ENCODE data around the gene SPAG16.

SPAG16 gene

DNA sequence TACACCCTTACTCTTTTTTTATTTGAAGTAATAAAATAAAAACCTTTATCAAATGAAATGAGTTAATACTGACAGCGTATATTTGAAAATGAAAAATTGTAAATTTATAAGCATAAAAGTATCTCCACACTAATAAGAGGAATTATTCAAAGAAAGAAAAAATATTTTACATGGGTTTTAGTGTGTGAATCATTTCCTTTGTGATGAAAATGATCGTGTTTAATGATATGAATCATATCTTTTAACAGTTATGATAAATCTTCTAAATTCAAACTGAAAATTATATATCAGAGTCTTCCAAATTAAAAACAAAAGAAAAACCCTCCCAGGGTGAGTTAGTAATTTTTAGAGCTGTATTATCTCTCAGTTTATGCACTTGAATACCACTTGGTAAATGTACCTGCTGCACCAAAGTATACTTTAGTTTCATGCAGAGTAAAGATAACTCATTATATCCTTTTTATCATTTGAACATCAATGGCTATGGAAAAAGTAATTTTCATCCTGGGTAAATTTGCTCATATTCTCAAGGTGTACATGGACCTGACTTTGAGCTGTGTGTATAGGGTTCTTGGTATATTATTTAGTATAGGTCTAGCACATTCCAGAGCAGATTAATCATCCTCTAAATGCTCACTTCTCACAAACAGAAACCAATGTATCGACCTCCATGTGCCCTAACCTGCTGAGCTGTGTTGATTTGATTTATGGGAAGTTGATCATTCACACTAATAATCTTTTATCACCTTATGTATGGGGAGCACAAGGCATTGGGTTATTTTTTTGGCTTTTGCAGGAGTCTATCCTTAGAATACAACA, 1027.9 kb downstream of the SPAG16 start:
- H3K9me3 ChIP-seq (ENCODE audit: control insufficient read depth in 5 of 5, low read length in 5 of 5) = peaks cover 0 to 3% (median 0%) of the 10 kb centered on the region in 5 donors
- H3K9ac ChIP-seq (ENCODE audit: low read length in 5 of 5) = no peak overlapping the region
- H3K27me3 ChIP-seq (ENCODE audit: control insufficient read depth in 5 of 5, insufficient read depth in 4 of 5, low read length in 5 of 5) = no peaks in the 10 kb centered on the region
- no peaks in the 10 kb centered on the region for H3K36me3 ChIP-seq (ENCODE audit: control insufficient read depth in 5 of 5, insufficient read depth in 5 of 5, low read length in 5 of 5)
- no peak overlapping the region for H3K27ac ChIP-seq (ENCODE audit: low read depth, low read length)
- no peaks in the 10 kb centered on the region for H3K4me1 ChIP-seq (ENCODE audit: control insufficient read depth in 5 of 5, insufficient read depth in 5 of 5, low read length in 5 of 5)
- no peak overlapping the region for H3K4me3 ChIP-seq (ENCODE audit: low read depth in 1 of 5, low read length in 5 of 5)

DNA sequence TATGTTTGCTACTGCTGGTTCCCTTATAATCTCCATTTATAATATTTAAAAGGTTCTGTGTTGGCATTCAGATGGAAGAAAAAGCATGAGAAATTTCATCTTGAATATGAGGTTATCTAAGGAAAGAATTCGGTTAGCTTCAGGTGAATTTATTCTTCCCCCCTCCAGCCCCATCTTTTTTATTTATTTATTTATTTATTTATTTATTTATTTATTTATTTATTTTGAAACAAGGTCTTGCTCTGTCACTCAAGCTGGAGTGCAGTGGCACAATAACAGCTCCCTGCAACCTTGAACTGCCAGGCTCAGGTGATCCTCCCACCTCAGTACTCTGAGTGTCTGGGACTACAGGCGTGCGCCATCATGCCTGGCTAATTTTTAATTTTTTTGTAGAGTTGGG, 1031.1 kb downstream of the SPAG16 start:
- Histone ChIP-seq H3K4me1 (ENCODE audit: control insufficient read depth in 5 of 5, insufficient read depth in 5 of 5, low read length in 5 of 5) (no peaks in the 10 kb centered on the region), H3K36me3 (ENCODE audit: control insufficient read depth in 5 of 5, insufficient read depth in 5 of 5, low read length in 5 of 5) (no peaks in the 10 kb centered on the region), H3K27ac (ENCODE audit: low read depth, low read length) (no peak overlapping the region), H3K9ac (ENCODE audit: low read length in 5 of 5) (no peak overlapping the region), H3K27me3 (ENCODE audit: control insufficient read depth in 5 of 5, insufficient read depth in 4 of 5, low read length in 5 of 5) (no peaks in the 10 kb centered on the region), H3K9me3 (ENCODE audit: control insufficient read depth in 5 of 5, low read length in 5 of 5) (no peaks in the 10 kb centered on the region), H3K4me3 (ENCODE audit: low read depth in 1 of 5, low read length in 5 of 5) (no peak overlapping the region)

DNA sequence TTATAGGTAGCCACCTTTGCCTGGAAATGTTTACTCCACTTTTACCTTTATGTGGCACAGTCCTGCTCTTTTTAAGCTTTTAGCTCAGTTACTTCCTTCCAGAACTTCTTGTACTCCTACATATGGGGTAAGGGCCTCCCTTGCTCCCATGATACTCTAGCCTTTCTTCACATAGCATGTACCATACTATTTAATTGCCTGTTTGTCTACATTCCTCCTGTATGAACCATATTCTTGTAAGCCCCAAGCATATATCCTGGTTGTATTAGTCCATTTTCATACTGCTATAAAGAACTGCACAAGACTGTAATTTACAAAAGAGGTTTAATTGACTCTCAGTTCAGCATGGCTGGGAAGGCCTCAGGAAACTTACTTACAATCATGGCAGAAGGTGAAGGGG, 1035.9 kb downstream of the SPAG16 start:
- no peaks in the 10 kb centered on the region for H3K36me3 ChIP-seq (ENCODE audit: control insufficient read depth in 5 of 5, insufficient read depth in 5 of 5, low read length in 5 of 5)
- H3K9me3 ChIP-seq (ENCODE audit: control insufficient read depth in 5 of 5, low read length in 5 of 5) = no peaks in the 10 kb centered on the region
- no peak overlapping the region for H3K9ac ChIP-seq (ENCODE audit: low read length in 5 of 5)
- no peaks in the 10 kb centered on the region for H3K27me3 ChIP-seq (ENCODE audit: control insufficient read depth in 5 of 5, insufficient read depth in 4 of 5, low read length in 5 of 5)
- H3K27ac ChIP-seq (ENCODE audit: low read depth, low read length) = no peak overlapping the region
- H3K4me1 ChIP-seq (ENCODE audit: control insufficient read depth in 5 of 5, insufficient read depth in 5 of 5, low read length in 5 of 5) = no peaks in the 10 kb centered on the region
- H3K4me3 ChIP-seq (ENCODE audit: low read depth in 1 of 5, low read length in 5 of 5) = no peak overlapping the region

GRCh38 chr2:214322662-214323061, 1038.4 kb downstream of the SPAG16 start:
- Histone ChIP-seq H3K27me3 (ENCODE audit: control insufficient read depth in 5 of 5, insufficient read depth in 4 of 5, low read length in 5 of 5) (no peaks in the 10 kb centered on the region), H3K9me3 (ENCODE audit: control insufficient read depth in 5 of 5, low read length in 5 of 5) (no peaks in the 10 kb centered on the region), H3K4me3 (ENCODE audit: low read depth in 1 of 5, low read length in 5 of 5) (no peak overlapping the region), H3K4me1 (ENCODE audit: control insufficient read depth in 5 of 5, insufficient read depth in 5 of 5, low read length in 5 of 5) (no peaks in the 10 kb centered on the region), H3K27ac (ENCODE audit: low read depth, low read length) (no peak overlapping the region), H3K36me3 (ENCODE audit: control insufficient read depth in 5 of 5, insufficient read depth in 5 of 5, low read length in 5 of 5) (no peaks in the 10 kb centered on the region), H3K9ac (ENCODE audit: low read length in 5 of 5) (no peak overlapping the region)

DNA sequence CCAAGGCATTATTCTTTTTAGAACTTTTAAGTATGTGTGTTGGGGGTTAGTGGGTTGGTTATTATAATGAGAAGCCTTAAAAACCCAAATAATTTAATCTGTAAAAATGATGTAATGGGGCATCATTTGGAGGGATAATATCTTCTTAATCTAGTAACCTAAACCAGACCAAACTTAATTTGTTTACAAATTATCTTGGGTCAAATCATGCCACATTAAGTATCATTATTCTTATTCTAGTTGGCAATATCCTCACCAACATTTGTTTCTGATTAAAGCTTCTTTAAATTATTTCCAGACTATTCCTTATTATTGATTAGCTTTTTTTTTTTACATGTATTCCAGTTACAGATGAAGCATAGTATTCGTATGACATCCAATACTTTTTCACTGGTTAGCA, 1041.1 kb downstream of the SPAG16 start:
- no peaks in the 10 kb centered on the region for H3K4me1 ChIP-seq (ENCODE audit: control insufficient read depth in 5 of 5, insufficient read depth in 5 of 5, low read length in 5 of 5)
- no peaks in the 10 kb centered on the region for H3K36me3 ChIP-seq (ENCODE audit: control insufficient read depth in 5 of 5, insufficient read depth in 5 of 5, low read length in 5 of 5)
- H3K27ac ChIP-seq (ENCODE audit: low read depth, low read length) = no peak overlapping the region
- H3K4me3 ChIP-seq (ENCODE audit: low read depth in 1 of 5, low read length in 5 of 5) = no peak overlapping the region
- no peaks in the 10 kb centered on the region for H3K9me3 ChIP-seq (ENCODE audit: control insufficient read depth in 5 of 5, low read length in 5 of 5)
- no peaks in the 10 kb centered on the region for H3K27me3 ChIP-seq (ENCODE audit: control insufficient read depth in 5 of 5, insufficient read depth in 4 of 5, low read length in 5 of 5)
- no peak overlapping the region for H3K9ac ChIP-seq (ENCODE audit: low read length in 5 of 5)

DNA sequence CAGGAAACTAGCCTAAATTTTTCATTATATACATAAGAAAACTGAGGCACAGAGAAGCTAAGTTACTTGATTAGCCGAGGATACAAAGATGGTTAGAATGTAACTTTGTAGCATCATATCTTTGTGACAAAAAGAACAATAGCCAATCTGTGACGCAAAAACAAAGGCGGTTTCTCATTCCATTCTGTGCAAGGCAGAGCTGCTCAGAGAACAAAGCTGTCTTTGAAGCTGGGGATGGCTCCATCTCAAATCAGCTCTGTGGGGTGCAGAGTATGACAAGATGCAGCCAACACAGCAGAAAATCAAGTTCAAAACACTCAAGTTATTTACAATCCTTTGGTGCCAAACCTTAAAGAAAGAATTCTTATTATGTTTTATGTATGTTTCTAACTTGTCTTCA, 1044.7 kb downstream of the SPAG16 start:
- Histone ChIP-seq H3K9ac (ENCODE audit: low read length in 5 of 5) (no peak overlapping the region), H3K27me3 (ENCODE audit: control insufficient read depth in 5 of 5, insufficient read depth in 4 of 5, low read length in 5 of 5) (no peaks in the 10 kb centered on the region), H3K4me3 (ENCODE audit: low read depth in 1 of 5, low read length in 5 of 5) (no peak overlapping the region), H3K27ac (ENCODE audit: low read depth, low read length) (no peak overlapping the region), H3K36me3 (ENCODE audit: control insufficient read depth in 5 of 5, insufficient read depth in 5 of 5, low read length in 5 of 5) (no peaks in the 10 kb centered on the region), H3K9me3 (ENCODE audit: control insufficient read depth in 5 of 5, low read length in 5 of 5) (peaks cover 0 to under 1% (median 0%) of the 10 kb centered on the region in 5 donors), H3K4me1 (ENCODE audit: control insufficient read depth in 5 of 5, insufficient read depth in 5 of 5, low read length in 5 of 5) (no peaks in the 10 kb centered on the region)

DNA sequence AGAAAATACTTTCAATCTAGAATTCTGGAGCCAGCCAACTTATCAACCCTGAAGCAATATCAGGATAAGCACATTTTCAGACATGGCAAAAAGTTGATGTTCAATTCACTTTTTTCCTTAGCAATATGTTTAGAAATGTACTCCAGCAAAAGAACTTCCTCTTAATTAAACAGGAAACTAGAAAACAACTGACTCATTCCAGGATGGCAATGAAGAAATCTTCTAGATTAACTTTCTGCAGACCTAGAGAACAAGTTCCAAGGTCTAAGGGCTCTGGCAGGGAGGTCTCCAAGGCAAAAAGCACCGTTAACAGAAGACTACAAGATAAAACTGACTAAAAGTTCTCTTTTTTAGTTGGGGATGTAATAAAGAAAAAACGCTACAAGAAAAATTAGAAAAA, 1057.4 kb downstream of the SPAG16 start:
- Histone ChIP-seq H3K27ac (ENCODE audit: low read depth, low read length) (no peak overlapping the region), H3K27me3 (ENCODE audit: control insufficient read depth in 5 of 5, insufficient read depth in 4 of 5, low read length in 5 of 5) (no peaks in the 10 kb centered on the region), H3K9ac (ENCODE audit: low read length in 5 of 5) (no peak overlapping the region), H3K4me3 (ENCODE audit: low read depth in 1 of 5, low read length in 5 of 5) (no peak overlapping the region), H3K9me3 (ENCODE audit: control insufficient read depth in 5 of 5, low read length in 5 of 5) (no peaks in the 10 kb centered on the region), H3K36me3 (ENCODE audit: control insufficient read depth in 5 of 5, insufficient read depth in 5 of 5, low read length in 5 of 5) (no peaks in the 10 kb centered on the region), H3K4me1 (ENCODE audit: control insufficient read depth in 5 of 5, insufficient read depth in 5 of 5, low read length in 5 of 5) (no peaks in the 10 kb centered on the region)

DNA sequence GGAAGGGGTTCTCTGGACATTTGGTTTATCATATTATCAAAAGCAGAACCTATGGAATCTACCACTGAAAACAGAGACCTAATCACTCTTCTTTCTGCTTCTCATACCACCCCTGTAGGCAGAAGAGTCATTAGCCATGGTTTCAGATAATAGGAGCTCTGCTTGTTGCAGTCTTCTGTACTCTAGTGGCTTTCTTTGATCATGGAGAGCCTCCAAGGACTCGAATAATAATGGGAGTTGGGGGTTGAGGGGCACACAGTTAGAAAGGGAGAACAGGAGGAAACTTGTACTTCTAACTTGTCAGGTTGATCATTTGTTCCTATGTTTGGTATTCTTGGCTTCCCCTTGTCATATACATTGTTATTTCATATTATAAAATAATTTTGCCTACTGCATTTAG, 1074.2 kb downstream of the SPAG16 start:
- Histone ChIP-seq H3K4me3 (ENCODE audit: low read depth in 1 of 5, low read length in 5 of 5) (no peak overlapping the region), H3K27me3 (ENCODE audit: control insufficient read depth in 5 of 5, insufficient read depth in 4 of 5, low read length in 5 of 5) (no peaks in the 10 kb centered on the region), H3K27ac (ENCODE audit: low read depth, low read length) (no peak overlapping the region), H3K4me1 (ENCODE audit: control insufficient read depth in 5 of 5, insufficient read depth in 5 of 5, low read length in 5 of 5) (no peaks in the 10 kb centered on the region), H3K9me3 (ENCODE audit: control insufficient read depth in 5 of 5, low read length in 5 of 5) (peaks cover 0 to 7% (median 3%) of the 10 kb centered on the region in 5 donors), H3K9ac (ENCODE audit: low read length in 5 of 5) (no peak overlapping the region), H3K36me3 (ENCODE audit: control insufficient read depth in 5 of 5, insufficient read depth in 5 of 5, low read length in 5 of 5) (no peaks in the 10 kb centered on the region)

GRCh38 chr2:214361116-214361515, 1076.9 kb downstream of the SPAG16 start:
- H3K27ac ChIP-seq (ENCODE audit: low read depth, low read length) = no peak overlapping the region
- H3K27me3 ChIP-seq (ENCODE audit: control insufficient read depth in 5 of 5, insufficient read depth in 4 of 5, low read length in 5 of 5) = no peaks in the 10 kb centered on the region
- peaks cover 0 to 7% (median 3%) of the 10 kb centered on the region in 5 donors for H3K9me3 ChIP-seq (ENCODE audit: control insufficient read depth in 5 of 5, low read length in 5 of 5)
- H3K4me3 ChIP-seq (ENCODE audit: low read depth in 1 of 5, low read length in 5 of 5) = no peak overlapping the region
- H3K9ac ChIP-seq (ENCODE audit: low read length in 5 of 5) = no peak overlapping the region
- no peaks in the 10 kb centered on the region for H3K36me3 ChIP-seq (ENCODE audit: control insufficient read depth in 5 of 5, insufficient read depth in 5 of 5, low read length in 5 of 5)
- no peaks in the 10 kb centered on the region for H3K4me1 ChIP-seq (ENCODE audit: control insufficient read depth in 5 of 5, insufficient read depth in 5 of 5, low read length in 5 of 5)

DNA sequence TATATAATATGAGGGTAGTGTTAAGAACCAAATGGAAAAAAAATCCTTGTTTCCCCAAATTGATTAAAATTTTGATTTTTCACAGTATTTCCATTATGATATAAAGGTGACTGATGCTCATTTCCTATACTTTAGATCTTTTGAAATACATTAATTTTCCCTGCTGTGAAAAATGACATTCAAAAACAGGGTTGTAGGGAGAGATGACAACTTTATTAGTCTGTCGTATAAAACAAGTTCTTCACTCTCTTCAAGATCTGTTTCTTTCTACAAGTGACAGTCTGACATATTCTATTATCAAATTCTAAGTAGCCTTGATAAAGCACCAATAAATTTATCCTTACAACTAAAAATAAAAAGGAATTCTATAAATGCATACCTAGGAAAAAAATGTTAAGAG, 1081.3 kb downstream of the SPAG16 start:
- Histone ChIP-seq H3K27me3 (ENCODE audit: control insufficient read depth in 5 of 5, insufficient read depth in 4 of 5, low read length in 5 of 5) (no peaks in the 10 kb centered on the region), H3K4me1 (ENCODE audit: control insufficient read depth in 5 of 5, insufficient read depth in 5 of 5, low read length in 5 of 5) (no peaks in the 10 kb centered on the region), H3K9me3 (ENCODE audit: control insufficient read depth in 5 of 5, low read length in 5 of 5) (no peaks in the 10 kb centered on the region), H3K36me3 (ENCODE audit: control insufficient read depth in 5 of 5, insufficient read depth in 5 of 5, low read length in 5 of 5) (no peaks in the 10 kb centered on the region), H3K27ac (ENCODE audit: low read depth, low read length) (no peak overlapping the region), H3K4me3 (ENCODE audit: low read depth in 1 of 5, low read length in 5 of 5) (no peak overlapping the region), H3K9ac (ENCODE audit: low read length in 5 of 5) (no peak overlapping the region)
